Adrenal gland (tissue), 5 donors: Measurements from ENCODE around the gene CAT.

Source experiments
- CTCF ChIP-seq, 6 experiments: fragments of 450-650 bp in 4 of 6; fragments of 200-600 bp in 2 of 6; sonication (generic) in 1 of 6; IDR thresholded peaks; 1 replicate in 5 of 6; 2 replicates in 1 of 6; pipeline versions ENCODE4 v1.5.1 to v1.8.0; 2016 to 2021; ENCODE audit warnings: antibody characterized with exemption in 6 of 6, mild to moderate bottlenecking in 2 of 6, moderate library complexity in 1 of 6
- POLR2A ChIP-seq, 2 donors: fragments of 450-650 bp; IDR thresholded peaks; one replicate each; pipeline ENCODE4 v1.6.1; 2017; ENCODE audit warnings: antibody characterized with exemption in 2 of 2, mild to moderate bottlenecking in 2 of 2, moderate library complexity in 1 of 2
- donor health status: DM: no; HTN: no; CAD: no.

DNA sequence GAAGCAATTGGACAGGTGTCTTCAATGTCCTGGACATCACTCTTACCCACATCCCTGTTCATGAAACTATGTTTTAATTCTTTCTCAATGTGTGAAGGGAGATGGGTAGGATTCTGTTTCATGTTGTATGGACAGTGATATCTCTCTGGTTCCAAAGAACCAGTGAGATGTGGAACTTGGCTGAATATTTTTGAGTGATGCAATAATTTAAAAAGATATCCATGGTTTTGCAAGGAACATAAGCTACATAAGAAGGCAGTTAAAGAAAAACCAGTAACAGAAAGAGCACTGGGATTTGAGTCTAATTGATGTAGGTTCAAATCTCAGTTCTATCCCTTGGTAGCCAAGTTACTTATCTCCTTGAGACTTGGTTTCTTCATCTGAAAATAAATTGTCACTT is 82.5 kb downstream of the CAT start:
- TF ChIP-seq POLR2A (IDR thresholded peaks at IDR 0.05) (no peak), CTCF (IDR thresholded peaks at IDR 0.05) (no peak)
